HAP-1 (cell line): ENCODE measurements around the gene WRNIP1.

Source experiments
- DNase-seq, 2 experiments: peaks; one replicate each; pipeline ENCODE4 v3.0.0-alpha.2; 2016 to 2020; ENCODE audit warnings: low spot score in 2 of 2
- H3K27me3 ChIP-seq: fragments of 250-450 bp; sonication (Bioruptor Pico); 2 replicates; pipeline ENCODE4 v1.5.1; 2020; ENCODE audit warnings: low read depth, mild to moderate bottlenecking, moderate library complexity
- H3K36me3 ChIP-seq: fragments of 250-450 bp; sonication (Bioruptor Pico); replicated peaks from 2 replicates; pipeline ENCODE4 v1.5.1; 2020; ENCODE audit warnings: mild to moderate bottlenecking
- H3K4me1 ChIP-seq: fragments of 250-450 bp; sonication (Bioruptor Pico); 2 replicates; pipeline ENCODE4 v1.5.1; 2020; ENCODE audit warnings: mild to moderate bottlenecking
- H3K4me3 ChIP-seq: fragments of 250-450 bp; sonication (Bioruptor Pico); 2 replicates; pipeline ENCODE4 v1.5.1; 2020; ENCODE audit warnings: mild to moderate bottlenecking, moderate library complexity
- H3K9me3 ChIP-seq: fragments of 250-450 bp; sonication (Bioruptor Pico); 2 replicates; pipeline ENCODE4 v1.5.1; 2020; ENCODE audit warnings: mild to moderate bottlenecking, moderate library complexity
- in situ Hi-C: fragments of 300-500 bp; cut with MboI; formaldehyde crosslinking; loops from 3 replicates; pipeline ENCODE4 v1.14.3; 2020; ENCODE audit warnings: low sequenced_read_pairs, inconsistent platforms, mixed read lengths

The WRNIP1 gene

GRCh38 chr6:2821554-2821953 lies 56.4 kb downstream of the WRNIP1 start:
- no peaks in the 10 kb centered on the region for H3K27me3 ChIP-seq
- in situ Hi-C loops = no loop called here
- no peaks in the 10 kb centered on the region for H3K36me3 ChIP-seq
- DNase-seq = no peak
- H3K4me3 ChIP-seq = no peak overlapping the region
- peaks cover 6% of the 10 kb centered on the region for H3K4me1 ChIP-seq
- H3K9me3 ChIP-seq = 0 out of 2 replicates have a peak, but pooled peaks cover 3% of the 10 kb centered on the region

GRCh38 chr6:2823104-2823850 lies 58.1 kb downstream of the WRNIP1 start:
- no peak for DNase-seq
- in situ Hi-C loops = no loop called here
- H3K9me3 ChIP-seq = no peaks in the 10 kb centered on the region
- no peaks in the 10 kb centered on the region for H3K27me3 ChIP-seq
- H3K4me3 ChIP-seq = no peak overlapping the region
- H3K4me1 ChIP-seq = peaks cover 6% of the 10 kb centered on the region
- no peaks in the 10 kb centered on the region for H3K36me3 ChIP-seq

DNA sequence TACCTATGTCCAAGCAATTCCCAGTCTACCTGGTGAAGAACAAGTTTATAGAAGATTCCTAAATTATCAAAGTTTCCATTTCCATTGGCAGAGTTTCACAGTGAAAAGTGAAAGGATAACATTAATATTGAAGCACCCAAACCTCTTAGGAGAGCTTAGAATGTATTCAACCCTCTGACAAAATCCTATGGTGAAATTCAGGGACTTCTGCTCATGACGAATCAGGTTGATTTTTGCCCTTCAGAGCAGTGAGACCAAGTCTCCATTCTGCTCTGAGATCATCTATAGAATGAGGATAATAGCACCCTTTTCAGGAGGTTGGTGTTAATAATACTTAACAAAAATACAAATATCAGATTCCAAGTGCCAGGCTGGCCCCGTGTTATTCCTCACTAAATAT lies 60.9 kb downstream of the WRNIP1 start:
- DNase-seq = no peak
- H3K36me3 ChIP-seq = no peaks in the 10 kb centered on the region
- in situ Hi-C loops = no loop called here
- H3K4me1 ChIP-seq = no peaks in the 10 kb centered on the region
- no peak overlapping the region for H3K4me3 ChIP-seq
- no peaks in the 10 kb centered on the region for H3K9me3 ChIP-seq
- H3K27me3 ChIP-seq = no peaks in the 10 kb centered on the region

DNA sequence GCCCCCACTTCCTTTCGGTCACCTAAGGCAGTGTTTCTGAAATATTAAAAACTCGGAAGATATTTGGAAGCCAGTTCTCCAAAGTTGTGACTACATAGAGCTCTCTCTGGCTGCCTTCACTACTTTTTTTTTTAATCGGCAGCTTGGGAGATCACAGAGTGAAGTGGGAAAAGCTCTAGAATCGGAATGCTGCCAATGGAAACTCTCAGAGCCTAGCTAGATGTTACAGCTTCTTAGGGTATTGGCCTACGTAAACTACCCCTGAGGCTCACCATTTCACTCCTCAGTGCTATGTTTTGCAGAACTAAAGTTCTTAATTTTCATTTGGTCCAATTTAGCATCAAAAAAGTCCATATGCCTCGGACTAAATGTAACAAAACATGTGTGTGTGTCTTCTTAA lies 61.9 kb downstream of the WRNIP1 start:
- no peak for DNase-seq
- H3K27me3 ChIP-seq = no peaks in the 10 kb centered on the region
- no peaks in the 10 kb centered on the region for H3K4me1 ChIP-seq
- no peak overlapping the region for H3K4me3 ChIP-seq
- no peaks in the 10 kb centered on the region for H3K9me3 ChIP-seq
- no peaks in the 10 kb centered on the region for H3K36me3 ChIP-seq
- in situ Hi-C loops = no loop called here

DNA sequence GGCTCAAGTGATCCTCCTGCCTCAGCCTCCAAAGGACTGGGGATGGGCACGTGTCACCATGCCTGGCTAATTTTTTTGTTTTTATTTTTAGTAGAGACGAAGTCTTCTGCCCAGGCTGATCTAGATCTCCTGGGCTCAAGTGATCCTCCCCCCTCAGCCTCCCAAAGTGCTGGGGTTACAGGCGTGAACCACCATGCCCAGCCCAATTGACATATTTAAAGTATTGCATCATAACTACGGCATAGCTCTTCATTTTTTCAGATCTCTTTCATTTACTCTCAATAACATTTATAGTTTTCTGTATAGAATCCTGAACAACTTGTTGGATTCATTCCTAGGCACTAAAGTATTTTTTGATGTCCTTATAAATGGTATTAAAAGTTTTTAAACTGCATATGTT lies 63.4 kb downstream of the WRNIP1 start:
- H3K4me3 ChIP-seq = no peak overlapping the region
- H3K4me1 ChIP-seq = no peaks in the 10 kb centered on the region
- no peak for DNase-seq
- no peaks in the 10 kb centered on the region; the same call in 1 of the 2 replicates for H3K36me3 ChIP-seq
- no peaks in the 10 kb centered on the region for H3K27me3 ChIP-seq
- H3K9me3 ChIP-seq = no peaks in the 10 kb centered on the region
- in situ Hi-C loops = no loop called here

DNA sequence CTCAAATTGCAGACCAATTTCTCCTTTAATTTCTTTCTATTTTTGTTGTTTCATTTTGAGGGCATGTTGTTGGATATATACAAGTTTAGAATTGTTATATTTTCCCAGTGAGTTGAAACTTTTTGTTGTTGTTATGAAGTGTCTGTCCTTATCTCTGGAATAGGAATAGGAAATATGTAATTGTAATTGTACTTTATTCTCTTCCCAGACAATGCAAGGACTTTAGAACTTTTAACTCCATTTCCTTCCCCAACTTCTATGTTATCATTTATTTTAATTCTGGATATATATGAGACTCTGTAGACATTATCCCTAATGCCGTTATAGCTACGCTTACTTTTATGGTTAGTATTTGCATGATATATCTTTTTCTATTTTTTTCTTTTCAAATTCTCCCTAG lies 64.1 kb downstream of the WRNIP1 start:
- no peak for DNase-seq
- Histone ChIP-seq H3K4me1 (no peaks in the 10 kb centered on the region), H3K36me3 (no peaks in the 10 kb centered on the region; the same call in 1 of the 2 replicates), H3K27me3 (no peaks in the 10 kb centered on the region), H3K9me3 (no peaks in the 10 kb centered on the region), H3K4me3 (no peak overlapping the region)
- in situ Hi-C loops = no loop called here

- H3K27me3 ChIP-seq = no peaks in the 10 kb centered on the region
- H3K4me1 ChIP-seq = no peaks in the 10 kb centered on the region
- DNase-seq = no peak
- H3K9me3 ChIP-seq = no peaks in the 10 kb centered on the region
- H3K36me3 ChIP-seq = no peaks in the 10 kb centered on the region; the same call in none of the 2 replicates
- in situ Hi-C loops = no loop called here
- no peak overlapping the region for H3K4me3 ChIP-seq
Measured at GRCh38 chr6:2830183-2830582, 65.0 kb downstream of the WRNIP1 start.

GRCh38 chr6:2831392-2831791 lies 66.2 kb downstream of the WRNIP1 start:
- no peaks in the 10 kb centered on the region for H3K9me3 ChIP-seq
- no peak overlapping the region for H3K4me3 ChIP-seq
- peaks cover 4% of the 10 kb centered on the region for H3K36me3 ChIP-seq
- in situ Hi-C loops = no loop called here
- H3K27me3 ChIP-seq = no peaks in the 10 kb centered on the region
- H3K4me1 ChIP-seq = no peaks in the 10 kb centered on the region
- DNase-seq = no peak

DNA sequence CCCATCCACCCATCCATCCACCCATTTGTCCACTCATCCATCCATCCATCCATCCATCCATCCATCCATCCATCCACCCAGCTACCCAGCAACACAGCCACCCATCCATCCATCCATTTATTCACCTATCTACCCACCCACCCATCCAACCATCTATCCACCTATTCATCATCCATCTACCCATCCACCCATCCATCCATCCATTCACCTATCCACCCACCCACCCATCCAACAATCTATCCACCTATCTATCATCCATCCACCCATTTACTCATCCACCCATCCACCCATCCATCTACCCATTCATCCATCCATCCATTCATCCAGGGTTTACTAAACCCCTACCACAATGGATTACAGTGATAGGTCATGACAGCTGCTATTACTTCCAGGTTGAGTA lies 69.1 kb downstream of the WRNIP1 start:
- Histone ChIP-seq H3K4me3 (no peak overlapping the region), H3K27me3 (no peaks in the 10 kb centered on the region), H3K4me1 (peaks cover 7% of the 10 kb centered on the region), H3K36me3 (peaks cover 7% of the 10 kb centered on the region), H3K9me3 (no peaks in the 10 kb centered on the region)
- DNase-seq = no peak
- in situ Hi-C loops = no loop called here
